Sigmoid colon (tissue), 4 donors: ENCODE data around the gene CTXND1.
"Not testable (repeated sequence)": the region's sequence is repeated elsewhere in the genome, so short reads cannot be mapped to it uniquely, and the experiment has no call there.

Source experiments
- CTCF ChIP-seq, 4 experiments: fragments of 450-650 bp in 3 of 4; fragments of 200-600 bp in 1 of 4; IDR thresholded peaks; one replicate each; pipeline ENCODE4 v1.5.1; 2016 to 2019; ENCODE audit warnings: antibody characterized with exemption in 4 of 4, mild to moderate bottlenecking in 3 of 4, moderate library complexity in 2 of 4
- EP300 ChIP-seq, 4 donors: sonication (generic); formaldehyde crosslinking; IDR thresholded peaks; one replicate each; pipeline ENCODE4 v1.6.1; 2017; ENCODE audit warnings: antibody characterized with exemption in 4 of 4
- POLR2A ChIP-seq, 2 donors: fragments of 450-650 bp; IDR thresholded peaks; one replicate each; pipeline ENCODE4 v1.6.1; 2016; ENCODE audit warnings: antibody characterized with exemption in 2 of 2, mild to moderate bottlenecking in 2 of 2, moderate library complexity in 2 of 2
- POLR2AphosphoS5 ChIP-seq, 4 donors: sonication (generic); formaldehyde crosslinking; IDR thresholded peaks; one replicate each; pipeline ENCODE4 v1.6.1; 2017; ENCODE audit warnings: antibody characterized with exemption in 4 of 4

DNA sequence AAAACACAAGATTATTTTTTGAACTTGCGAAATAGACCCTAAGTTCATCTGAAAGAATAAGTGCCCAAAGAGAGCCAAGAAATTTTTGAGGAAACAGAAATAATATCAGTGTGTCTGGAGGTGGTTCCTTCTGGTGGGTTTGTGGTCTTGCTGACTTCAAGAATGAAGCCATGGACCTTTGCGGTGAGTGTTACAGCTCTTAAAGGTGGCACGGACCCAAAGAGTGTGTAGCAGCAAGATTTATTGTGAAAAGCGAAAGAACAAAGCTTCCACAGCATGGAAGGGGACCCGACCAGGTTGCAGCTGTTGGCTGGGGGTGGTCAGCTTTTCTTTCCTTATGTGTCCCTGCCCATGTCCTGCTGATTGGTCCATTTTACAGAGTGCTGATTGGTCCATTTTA, 38.9 kb upstream of the CTXND1 start:
- TF ChIP-seq CTCF, POLR2A, POLR2AphosphoS5, EP300 (IDR thresholded peaks at IDR 0.05): not testable (repeated sequence)
